Measurements from ENCODE around the gene WTIP. TPM values are rescaled to one million over a fixed set of nuclear protein-coding genes. Genes with fewer than 3 reads are reported as not detected.

Gene WTIP
- total RNA-seq, 1 donor from 2014 or later = 127 TPM

GRCh38 chr19:34495416-34495815, 13.9 kb downstream of the WTIP start:
- Histone ChIP-seq H3K9me3 (no peaks in the 10 kb centered on the region), H3K4me3 (no peak overlapping the region), H3K36me3 (peaks cover 65 to 96% of the 10 kb centered on the region in 2 donors), H3K27ac (no peak overlapping the region), H3K4me1 (no peaks in the 10 kb centered on the region), H3K27me3 (no peaks in the 10 kb centered on the region)
- intact Hi-C loops (cut with DNase I) = no loop called here
- TF ChIP-seq, protein P1, sequence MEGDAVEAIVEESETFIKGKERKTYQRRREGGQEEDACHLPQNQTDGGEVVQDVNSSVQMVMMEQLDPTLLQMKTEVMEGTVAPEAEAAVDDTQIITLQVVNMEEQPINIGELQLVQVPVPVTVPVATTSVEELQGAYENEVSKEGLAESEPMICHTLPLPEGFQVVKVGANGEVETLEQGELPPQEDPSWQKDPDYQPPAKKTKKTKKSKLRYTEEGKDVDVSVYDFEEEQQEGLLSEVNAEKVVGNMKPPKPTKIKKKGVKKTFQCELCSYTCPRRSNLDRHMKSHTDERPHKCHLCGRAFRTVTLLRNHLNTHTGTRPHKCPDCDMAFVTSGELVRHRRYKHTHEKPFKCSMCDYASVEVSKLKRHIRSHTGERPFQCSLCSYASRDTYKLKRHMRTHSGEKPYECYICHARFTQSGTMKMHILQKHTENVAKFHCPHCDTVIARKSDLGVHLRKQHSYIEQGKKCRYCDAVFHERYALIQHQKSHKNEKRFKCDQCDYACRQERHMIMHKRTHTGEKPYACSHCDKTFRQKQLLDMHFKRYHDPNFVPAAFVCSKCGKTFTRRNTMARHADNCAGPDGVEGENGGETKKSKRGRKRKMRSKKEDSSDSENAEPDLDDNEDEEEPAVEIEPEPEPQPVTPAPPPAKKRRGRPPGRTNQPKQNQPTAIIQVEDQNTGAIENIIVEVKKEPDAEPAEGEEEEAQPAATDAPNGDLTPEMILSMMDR (IDR thresholded peaks at IDR 0.05) = no peak
- DNase-seq (ENCODE audit: low spot score in 2 of 2) = no peak

GRCh38 chr19:34497112-34497805, 15.7 kb downstream of the WTIP start:
- intact Hi-C loops (cut with DNase I) = no loop called here
- H3K4me3 ChIP-seq = no peak overlapping the region
- peaks cover 0 to 7% of the 10 kb centered on the region in 2 donors for H3K4me1 ChIP-seq
- H3K27me3 ChIP-seq = no peaks in the 10 kb centered on the region
- H3K36me3 ChIP-seq = peaks cover 65 to 78% of the 10 kb centered on the region in 2 donors
- DNase-seq (ENCODE audit: low spot score in 2 of 2) = no peak
- H3K9me3 ChIP-seq = no peaks in the 10 kb centered on the region
- no peak overlapping the region for H3K27ac ChIP-seq
- TF ChIP-seq, protein P1 (IDR thresholded peaks at IDR 0.05) = no peak

GRCh38 chr19:34499155-34499834, 17.7 kb downstream of the WTIP start:
- peak in 1 of 2 donors; percentile 24 for DNase-seq (ENCODE audit: low spot score in 2 of 2)
- no peaks in the 10 kb centered on the region for H3K27me3 ChIP-seq
- no peak overlapping the region for H3K27ac ChIP-seq
- no peaks in the 10 kb centered on the region for H3K9me3 ChIP-seq
- intact Hi-C loops (cut with DNase I) = no loop called here
- no peak overlapping the region for H3K4me3 ChIP-seq
- peaks cover 0 to 13% of the 10 kb centered on the region in 2 donors for H3K4me1 ChIP-seq
- TF ChIP-seq, protein P1 (IDR thresholded peaks at IDR 0.05) = no peak
- peaks cover 51 to 62% of the 10 kb centered on the region in 2 donors for H3K36me3 ChIP-seq

- DNase-seq (ENCODE audit: low spot score in 2 of 2) = peak in 1 of 2 donors; percentile 53
- intact Hi-C loops (cut with DNase I) = loop anchor here (1.0 to 5.0 kb wide), 5 partner anchors 18 to 212 kb away; partner anchors contain the start of genes PDCD2L and UBA2
- H3K9me3 ChIP-seq = no peaks in the 10 kb centered on the region
- peak overlapping the region; percentile 58 to 86 for H3K27ac ChIP-seq
- no peak overlapping the region for H3K4me3 ChIP-seq
- TF ChIP-seq, protein P1 (IDR thresholded peaks at IDR 0.05) = no peak
- H3K27me3 ChIP-seq = no peaks in the 10 kb centered on the region
- peaks cover 37 to 48% of the 10 kb centered on the region in 2 donors for H3K36me3 ChIP-seq
- H3K4me1 ChIP-seq = peaks cover 0 to 18% of the 10 kb centered on the region in 2 donors
Measured at GRCh38 chr19:34500656-34501120, 19.1 kb downstream of the WTIP start.

DNA sequence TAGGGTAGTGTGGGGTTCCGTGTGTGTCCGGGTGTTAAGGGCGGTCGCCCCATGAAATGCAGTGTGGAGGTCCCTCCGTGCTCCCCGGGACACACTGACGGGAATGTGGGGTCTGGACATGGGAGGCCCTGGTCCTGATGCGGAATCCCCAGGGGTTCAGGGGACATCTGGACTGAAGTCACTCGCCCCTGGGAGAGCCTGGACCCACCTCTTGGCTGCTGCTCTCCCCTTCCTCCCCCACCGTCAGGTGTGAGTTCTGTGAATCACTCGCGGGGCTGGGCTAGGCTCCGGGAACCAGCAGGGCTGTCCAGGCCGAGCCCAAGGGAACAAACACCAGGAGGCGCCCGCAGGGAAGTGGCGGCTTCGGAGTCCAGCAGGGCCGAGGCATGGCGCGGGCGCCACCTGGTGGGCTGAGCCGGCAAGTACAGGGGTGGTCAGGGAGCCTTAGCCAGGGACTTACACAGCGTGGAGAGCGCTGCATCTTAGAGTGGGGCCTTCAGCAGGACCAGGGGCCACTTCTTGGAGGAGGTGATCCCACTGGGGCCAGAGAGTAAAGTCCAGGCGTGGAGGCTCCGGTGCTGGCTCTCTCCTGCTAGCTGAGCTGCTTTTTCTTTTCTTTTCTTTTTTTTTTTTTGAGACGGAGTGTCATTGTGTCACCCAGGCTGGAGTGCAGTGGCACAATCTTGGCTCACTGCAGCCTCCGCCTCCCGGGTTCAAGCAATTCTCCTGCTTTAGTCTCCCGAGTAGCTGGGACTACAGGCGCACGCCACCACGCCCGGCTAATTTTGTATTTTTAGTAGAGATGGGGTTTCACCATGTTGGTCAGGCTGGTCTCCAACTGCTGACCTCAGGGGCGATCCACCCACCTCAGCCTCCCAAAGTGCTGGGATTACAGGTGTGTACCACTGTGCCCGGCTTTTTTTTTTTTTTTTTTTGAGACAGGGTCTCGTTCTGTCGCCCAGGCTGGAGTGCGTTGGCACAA, 20.1 kb downstream of the WTIP start:
- peaks cover 27 to 39% of the 10 kb centered on the region in 2 donors for H3K36me3 ChIP-seq
- H3K27me3 ChIP-seq = no peaks in the 10 kb centered on the region
- intact Hi-C loops (cut with DNase I) = loop anchor here (1.0 to 5.0 kb wide), 5 partner anchors 19 to 211 kb away; partner anchors contain the start of genes PDCD2L and UBA2
- no peaks in the 10 kb centered on the region for H3K9me3 ChIP-seq
- peak overlapping the region; percentile 58 to 86 for H3K27ac ChIP-seq
- no peak overlapping the region for H3K4me3 ChIP-seq
- peaks cover 0 to 18% of the 10 kb centered on the region in 2 donors for H3K4me1 ChIP-seq
- peak; percentile 82 to 97 for DNase-seq (ENCODE audit: low spot score in 2 of 2)
- TF ChIP-seq, protein P1 (IDR thresholded peaks at IDR 0.05) = peak; percentile 99 to 100 (median 100)
